ENCODE results near the gene DISP2.

Gene DISP2

DNA sequence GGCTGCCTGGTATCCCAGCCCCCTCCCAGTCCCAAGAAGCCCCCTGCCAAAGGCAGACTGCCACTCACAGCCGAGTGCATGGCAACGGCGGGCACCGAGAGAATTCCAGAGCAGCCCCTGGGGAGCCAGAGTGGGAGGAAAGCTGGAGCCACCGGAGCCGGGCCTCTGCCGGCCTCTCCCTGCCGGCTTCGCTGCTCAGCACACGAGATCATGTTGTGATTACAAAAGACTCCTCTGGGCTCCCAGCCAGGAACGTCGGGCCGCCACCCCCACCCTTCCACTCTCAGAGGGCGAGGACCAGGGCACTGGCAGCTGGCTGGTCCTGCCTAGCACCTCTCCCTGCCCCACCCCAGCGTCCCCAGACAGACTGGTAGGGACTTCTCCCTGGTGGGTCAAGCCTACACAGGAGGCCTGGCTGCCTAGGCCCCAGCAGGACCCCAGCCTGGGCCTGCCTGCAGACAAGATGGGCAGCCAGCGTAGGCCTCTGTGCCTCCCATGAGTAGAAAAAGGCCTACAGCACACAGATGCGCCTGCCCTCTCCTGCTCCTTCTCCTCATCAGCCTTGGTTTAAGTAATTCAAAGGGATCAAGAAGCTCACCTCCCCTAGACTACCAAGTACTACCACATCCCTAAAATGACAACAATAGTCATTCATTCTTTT lies 17.1 kb upstream of the DISP2 start, which contains the start of gene CCDC9B (continued):
- TF ChIP-seq ZNF792 (tag by site-specific recombination; IDR thresholded peaks at IDR 0.05), result no peak
- peak; percentile 20; the same call in 1 of the 2 replicates for TF ChIP-seq WT1 (tag by site-specific recombination; IDR thresholded peaks at IDR 0.05)
- 0 out of 2 replicates have a peak, but pooled peaks have one; percentile 34 for TF ChIP-seq KLF10 (tag by site-specific recombination; IDR thresholded peaks at IDR 0.05)
- no peak for TF ChIP-seq ZNF776 (tag by site-specific recombination; IDR thresholded peaks at IDR 0.05; ENCODE audit: borderline replicate concordance)
- no peak for TF ChIP-seq ZFP69B (tag by site-specific recombination; IDR thresholded peaks at IDR 0.05)
- TF ChIP-seq ZNF621 (tag by site-specific recombination; IDR thresholded peaks at IDR 0.05), result no peak
- TF ChIP-seq, protein P1, sequence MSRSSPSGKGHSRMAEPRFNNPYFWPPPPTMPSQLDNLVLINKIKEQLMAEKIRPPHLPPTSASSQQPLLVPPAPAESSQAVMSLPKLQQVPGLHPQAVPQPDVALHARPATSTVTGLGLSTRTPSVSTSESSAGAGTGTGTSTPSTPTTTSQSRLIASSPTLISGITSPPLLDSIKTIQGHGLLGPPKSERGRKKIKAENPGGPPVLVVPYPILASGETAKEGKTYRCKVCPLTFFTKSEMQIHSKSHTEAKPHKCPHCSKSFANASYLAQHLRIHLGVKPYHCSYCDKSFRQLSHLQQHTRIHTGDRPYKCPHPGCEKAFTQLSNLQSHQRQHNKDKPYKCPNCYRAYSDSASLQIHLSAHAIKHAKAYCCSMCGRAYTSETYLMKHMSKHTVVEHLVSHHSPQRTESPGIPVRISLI (tag by site-specific recombination; IDR thresholded peaks at IDR 0.05), result no peak
- TF ChIP-seq ZNF341 (tag by site-specific recombination; IDR thresholded peaks at IDR 0.05; ENCODE audit: low read depth), result no peak
- TF ChIP-seq ZSCAN30 (tag by site-specific recombination; IDR thresholded peaks at IDR 0.05), result 0 out of 2 replicates have a peak, but pooled peaks have one; percentile 33
- no peak for TF ChIP-seq ZNF221 (tag by site-specific recombination; IDR thresholded peaks at IDR 0.05; ENCODE audit: borderline replicate concordance)
- TF ChIP-seq KLF8 (tag by site-specific recombination; IDR thresholded peaks at IDR 0.05), result 0 out of 2 replicates have a peak, but pooled peaks have one; percentile 19
- TF ChIP-seq, protein P2, sequence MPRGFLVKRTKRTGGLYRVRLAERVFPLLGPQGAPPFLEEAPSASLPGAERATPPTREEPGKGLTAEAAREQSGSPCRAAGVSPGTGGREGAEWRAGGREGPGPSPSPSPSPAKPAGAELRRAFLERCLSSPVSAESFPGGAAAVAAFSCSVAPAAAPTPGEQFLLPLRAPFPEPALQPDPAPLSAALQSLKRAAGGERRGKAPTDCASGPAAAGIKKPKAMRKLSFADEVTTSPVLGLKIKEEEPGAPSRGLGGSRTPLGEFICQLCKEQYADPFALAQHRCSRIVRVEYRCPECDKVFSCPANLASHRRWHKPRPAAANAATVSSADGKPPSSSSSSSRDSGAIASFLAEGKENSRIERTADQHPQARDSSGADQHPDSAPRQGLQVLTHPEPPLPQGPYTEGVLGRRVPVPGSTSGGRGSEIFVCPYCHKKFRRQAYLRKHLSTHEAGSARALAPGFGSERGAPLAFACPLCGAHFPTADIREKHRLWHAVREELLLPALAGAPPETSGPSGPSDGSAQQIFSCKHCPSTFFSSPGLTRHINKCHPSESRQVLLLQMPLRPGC (tag by site-specific recombination; IDR thresholded peaks at IDR 0.05), result peak; percentile 31; the same call in 1 of the 2 replicates
- no peak for TF ChIP-seq HOXA7 (CRISPR knock-in tag; IDR thresholded peaks at IDR 0.05; ENCODE audit: borderline replicate concordance)
- no peak for TF ChIP-seq ZNF529 (tag by site-specific recombination; IDR thresholded peaks at IDR 0.05; ENCODE audit: insufficient replicate concordance)
- no peak for TF ChIP-seq ZNF664 (tag by site-specific recombination; IDR thresholded peaks at IDR 0.05)
- no peak for TF ChIP-seq ZNF747 (tag by site-specific recombination; IDR thresholded peaks at IDR 0.05)
- no peak for TF ChIP-seq ZNF549 (tag by site-specific recombination; IDR thresholded peaks at IDR 0.05)
- TF ChIP-seq, protein P3, sequence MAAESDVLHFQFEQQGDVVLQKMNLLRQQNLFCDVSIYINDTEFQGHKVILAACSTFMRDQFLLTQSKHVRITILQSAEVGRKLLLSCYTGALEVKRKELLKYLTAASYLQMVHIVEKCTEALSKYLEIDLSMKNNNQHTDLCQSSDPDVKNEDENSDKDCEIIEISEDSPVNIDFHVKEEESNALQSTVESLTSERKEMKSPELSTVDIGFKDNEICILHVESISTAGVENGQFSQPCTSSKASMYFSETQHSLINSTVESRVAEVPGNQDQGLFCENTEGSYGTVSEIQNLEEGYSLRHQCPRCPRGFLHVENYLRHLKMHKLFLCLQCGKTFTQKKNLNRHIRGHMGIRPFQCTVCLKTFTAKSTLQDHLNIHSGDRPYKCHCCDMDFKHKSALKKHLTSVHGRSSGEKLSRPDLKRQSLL (tag by site-specific recombination; IDR thresholded peaks at IDR 0.05), result peak; percentile 98
- TF ChIP-seq ZNF223 (tag by site-specific recombination; IDR thresholded peaks at IDR 0.05), result no peak
- TF ChIP-seq ZNF2 (tag by site-specific recombination; IDR thresholded peaks at IDR 0.05), result no peak
- TF ChIP-seq ZNF670 (tag by site-specific recombination; IDR thresholded peaks at IDR 0.05; ENCODE audit: low read depth), result no peak
- TF ChIP-seq, protein P4, sequence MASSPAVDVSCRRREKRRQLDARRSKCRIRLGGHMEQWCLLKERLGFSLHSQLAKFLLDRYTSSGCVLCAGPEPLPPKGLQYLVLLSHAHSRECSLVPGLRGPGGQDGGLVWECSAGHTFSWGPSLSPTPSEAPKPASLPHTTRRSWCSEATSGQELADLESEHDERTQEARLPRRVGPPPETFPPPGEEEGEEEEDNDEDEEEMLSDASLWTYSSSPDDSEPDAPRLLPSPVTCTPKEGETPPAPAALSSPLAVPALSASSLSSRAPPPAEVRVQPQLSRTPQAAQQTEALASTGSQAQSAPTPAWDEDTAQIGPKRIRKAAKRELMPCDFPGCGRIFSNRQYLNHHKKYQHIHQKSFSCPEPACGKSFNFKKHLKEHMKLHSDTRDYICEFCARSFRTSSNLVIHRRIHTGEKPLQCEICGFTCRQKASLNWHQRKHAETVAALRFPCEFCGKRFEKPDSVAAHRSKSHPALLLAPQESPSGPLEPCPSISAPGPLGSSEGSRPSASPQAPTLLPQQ (tag by site-specific recombination; IDR thresholded peaks at IDR 0.05), result no peak
- 0 out of 2 replicates have a peak, but pooled peaks have one; percentile 9 for TF ChIP-seq SP2 (tag by site-specific recombination; IDR thresholded peaks at IDR 0.05)
- peak; percentile 84 for TF ChIP-seq GLIS1 (tag by site-specific recombination; IDR thresholded peaks at IDR 0.05)
- TF ChIP-seq, protein P5, sequence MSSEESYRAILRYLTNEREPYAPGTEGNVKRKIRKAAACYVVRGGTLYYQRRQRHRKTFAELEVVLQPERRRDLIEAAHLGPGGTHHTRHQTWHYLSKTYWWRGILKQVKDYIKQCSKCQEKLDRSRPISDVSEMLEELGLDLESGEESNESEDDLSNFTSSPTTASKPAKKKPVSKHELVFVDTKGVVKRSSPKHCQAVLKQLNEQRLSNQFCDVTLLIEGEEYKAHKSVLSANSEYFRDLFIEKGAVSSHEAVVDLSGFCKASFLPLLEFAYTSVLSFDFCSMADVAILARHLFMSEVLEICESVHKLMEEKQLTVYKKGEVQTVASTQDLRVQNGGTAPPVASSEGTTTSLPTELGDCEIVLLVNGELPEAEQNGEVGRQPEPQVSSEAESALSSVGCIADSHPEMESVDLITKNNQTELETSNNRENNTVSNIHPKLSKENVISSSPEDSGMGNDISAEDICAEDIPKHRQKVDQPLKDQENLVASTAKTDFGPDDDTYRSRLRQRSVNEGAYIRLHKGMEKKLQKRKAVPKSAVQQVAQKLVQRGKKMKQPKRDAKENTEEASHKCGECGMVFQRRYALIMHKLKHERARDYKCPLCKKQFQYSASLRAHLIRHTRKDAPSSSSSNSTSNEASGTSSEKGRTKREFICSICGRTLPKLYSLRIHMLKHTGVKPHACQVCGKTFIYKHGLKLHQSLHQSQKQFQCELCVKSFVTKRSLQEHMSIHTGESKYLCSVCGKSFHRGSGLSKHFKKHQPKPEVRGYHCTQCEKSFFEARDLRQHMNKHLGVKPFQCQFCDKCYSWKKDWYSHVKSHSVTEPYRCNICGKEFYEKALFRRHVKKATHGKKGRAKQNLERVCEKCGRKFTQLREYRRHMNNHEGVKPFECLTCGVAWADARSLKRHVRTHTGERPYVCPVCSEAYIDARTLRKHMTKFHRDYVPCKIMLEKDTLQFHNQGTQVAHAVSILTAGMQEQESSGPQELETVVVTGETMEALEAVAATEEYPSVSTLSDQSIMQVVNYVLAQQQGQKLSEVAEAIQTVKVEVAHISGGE (tag by site-specific recombination; conservative IDR thresholded peaks at IDR 0.05; ENCODE audit: low read depth), result no peak
- TF ChIP-seq, protein P6, sequence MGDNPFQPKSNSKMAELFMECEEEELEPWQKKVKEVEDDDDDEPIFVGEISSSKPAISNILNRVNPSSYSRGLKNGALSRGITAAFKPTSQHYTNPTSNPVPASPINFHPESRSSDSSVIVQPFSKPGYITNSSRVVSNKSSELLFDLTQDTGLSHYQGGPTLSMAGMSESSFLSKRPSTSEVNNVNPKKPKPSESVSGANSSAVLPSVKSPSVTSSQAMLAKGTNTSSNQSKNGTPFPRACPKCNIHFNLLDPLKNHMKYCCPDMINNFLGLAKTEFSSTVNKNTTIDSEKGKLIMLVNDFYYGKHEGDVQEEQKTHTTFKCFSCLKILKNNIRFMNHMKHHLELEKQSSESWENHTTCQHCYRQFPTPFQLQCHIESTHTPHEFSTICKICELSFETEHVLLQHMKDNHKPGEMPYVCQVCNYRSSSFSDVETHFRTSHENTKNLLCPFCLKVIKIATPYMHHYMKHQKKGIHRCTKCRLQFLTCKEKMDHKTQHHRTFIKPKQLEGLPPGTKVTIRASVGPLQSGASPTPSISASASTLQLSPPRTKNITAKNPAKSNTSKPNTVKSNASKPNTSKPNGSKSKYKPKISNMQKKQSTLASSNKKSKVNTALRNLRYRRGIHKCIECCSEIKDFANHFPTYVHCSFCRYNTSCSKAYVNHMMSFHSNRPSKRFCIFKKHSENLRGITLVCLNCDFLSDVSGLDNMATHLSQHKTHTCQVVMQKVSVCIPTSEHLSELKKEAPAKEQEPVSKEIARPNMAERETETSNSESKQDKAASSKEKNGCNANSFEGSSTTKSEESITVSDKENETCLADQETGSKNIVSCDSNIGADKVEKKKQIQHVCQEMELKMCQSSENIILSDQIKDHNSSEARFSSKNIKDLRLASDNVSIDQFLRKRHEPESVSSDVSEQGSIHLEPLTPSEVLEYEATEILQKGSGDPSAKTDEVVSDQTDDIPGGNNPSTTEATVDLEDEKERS (tag by site-specific recombination; IDR thresholded peaks at IDR 0.05), result no peak
- TF ChIP-seq FEZF1 (tag by site-specific recombination; IDR thresholded peaks at IDR 0.05), result peak; percentile 58
- TF ChIP-seq GLIS2 (tag by site-specific recombination; IDR thresholded peaks at IDR 0.05), result 0 out of 2 replicates have a peak, but pooled peaks have one; percentile 19
- peak; percentile 85 for TF ChIP-seq ZNF600 (tag by site-specific recombination; IDR thresholded peaks at IDR 0.05)

Measured in HEK293 (cell line).